NCI-H187 treated with DMSO at 0.1 percent for 48 hours (cell line): Measurements from ENCODE around the gene VHLL.
A peak's percentile ranks its signal among the peaks of the same experiment; 100 is the strongest.

Experiments
- DNase-seq: peaks from one replicate; lab custom pipeline; 2025; lab: John Stamatoyannopoulos, UW

VHLL gene

GRCh38 chr1:156291226-156292061, 7.7 kb downstream of the VHLL start:
- peak; percentile 40 for DNase-seq

DNA sequence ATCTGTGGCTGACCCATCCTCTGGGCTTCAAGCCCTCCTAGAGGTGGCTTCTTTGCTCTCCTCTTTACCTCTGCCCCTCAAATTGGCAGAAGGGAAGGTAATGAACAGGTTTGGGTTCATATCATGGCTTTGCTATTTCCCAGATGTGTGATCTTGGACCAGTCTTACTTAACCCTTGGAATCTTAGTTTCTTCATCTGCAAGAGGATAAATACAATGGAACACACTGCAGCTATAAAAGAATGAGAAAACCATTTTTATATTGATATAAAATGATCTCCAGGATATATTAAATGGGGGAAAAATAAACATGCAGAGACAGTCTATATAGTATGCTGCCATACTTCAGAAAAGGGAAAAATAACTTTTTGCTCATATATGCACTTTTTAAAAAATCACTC, 9.2 kb downstream of the VHLL start:
- DNase-seq = no peak

DNA sequence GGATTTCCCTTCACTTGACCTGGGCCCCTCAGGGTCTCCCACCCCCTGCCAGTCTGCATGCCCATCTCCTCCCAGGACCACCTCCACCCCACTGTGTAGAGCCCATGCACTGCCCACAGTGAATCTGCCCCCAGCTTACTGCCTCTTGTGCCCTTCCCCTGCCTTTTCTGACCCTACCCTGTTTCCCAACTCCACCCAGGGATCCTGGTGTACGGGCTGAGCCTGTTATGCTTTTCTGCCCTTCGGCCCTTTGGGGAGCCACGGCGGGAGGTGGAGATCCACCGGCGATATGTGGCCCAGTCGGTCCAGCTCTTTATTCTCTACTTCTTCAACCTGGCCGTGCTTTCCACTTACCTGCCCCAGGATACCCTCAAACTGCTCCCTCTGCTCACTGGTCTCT, 13.0 kb downstream of the VHLL start:
- no peak for DNase-seq

DNA sequence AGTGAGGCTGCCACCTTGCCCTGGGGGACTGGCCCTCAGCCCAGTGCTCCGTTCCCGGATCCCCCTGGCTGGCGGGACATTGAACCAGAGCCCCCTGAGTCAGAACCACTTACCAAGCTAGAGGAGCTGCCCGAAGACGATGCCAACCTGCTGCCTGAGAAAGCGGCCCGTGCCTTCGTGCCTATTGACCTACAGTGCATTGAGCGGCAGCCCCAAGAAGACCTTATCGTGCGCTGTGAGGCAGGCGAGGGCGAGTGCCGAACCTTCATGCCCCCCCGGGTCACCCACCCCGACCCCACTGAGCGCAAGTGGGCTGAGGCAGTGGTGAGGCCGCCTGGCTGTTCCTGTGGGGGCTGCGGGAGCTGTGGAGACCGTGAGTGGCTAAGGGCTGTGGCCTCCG, 13.7 kb downstream of the VHLL start:
- DNase-seq = no peak

DNA sequence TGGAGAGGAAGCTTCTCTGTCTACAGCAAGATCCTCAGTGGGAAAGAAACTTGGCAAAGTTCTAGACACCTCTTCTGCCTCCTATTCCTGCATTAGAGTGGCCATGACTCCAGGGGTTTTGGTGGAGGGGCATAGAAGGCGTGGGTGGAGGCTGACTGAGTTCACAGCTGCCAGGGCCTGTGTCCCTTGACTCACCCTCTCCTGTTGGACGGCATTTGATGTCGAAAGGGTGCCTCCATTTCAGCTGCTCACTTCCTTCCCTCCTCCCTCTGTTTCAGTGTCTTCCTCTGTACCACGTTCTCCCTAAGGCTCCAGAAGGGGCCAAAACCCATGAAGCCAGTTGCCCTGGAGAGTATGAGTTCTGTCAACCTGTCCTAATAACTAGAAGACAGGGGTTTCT, 14.3 kb downstream of the VHLL start:
- DNase-seq = no peak

DNA sequence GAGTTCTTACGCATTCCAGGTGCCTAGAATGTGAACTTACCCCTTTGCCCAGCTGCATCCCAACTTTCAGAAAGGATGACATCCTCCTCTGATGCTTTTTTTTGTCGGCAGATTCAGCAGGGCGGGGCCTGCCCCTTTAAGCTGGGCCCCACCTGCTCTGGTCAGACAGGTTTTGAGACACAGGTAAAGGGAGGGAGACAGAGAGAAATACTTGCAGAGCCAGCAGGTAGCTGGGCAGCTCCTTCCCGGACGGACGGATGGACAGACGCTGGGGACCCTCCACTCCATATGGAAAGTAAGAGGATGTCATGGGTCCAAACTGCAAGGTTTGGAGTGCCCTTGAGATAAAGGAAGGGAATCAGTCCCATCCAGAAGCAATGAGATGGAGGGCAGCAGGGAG, 15.0 kb downstream of the VHLL start, which contains the start of gene TMEM79:
TMEM79 (plus strand) TSS at position 214 of the 400 bp plus-strand sequence. CDS start 902 bp downstream, outside the sequence.
- no peak for DNase-seq

DNA sequence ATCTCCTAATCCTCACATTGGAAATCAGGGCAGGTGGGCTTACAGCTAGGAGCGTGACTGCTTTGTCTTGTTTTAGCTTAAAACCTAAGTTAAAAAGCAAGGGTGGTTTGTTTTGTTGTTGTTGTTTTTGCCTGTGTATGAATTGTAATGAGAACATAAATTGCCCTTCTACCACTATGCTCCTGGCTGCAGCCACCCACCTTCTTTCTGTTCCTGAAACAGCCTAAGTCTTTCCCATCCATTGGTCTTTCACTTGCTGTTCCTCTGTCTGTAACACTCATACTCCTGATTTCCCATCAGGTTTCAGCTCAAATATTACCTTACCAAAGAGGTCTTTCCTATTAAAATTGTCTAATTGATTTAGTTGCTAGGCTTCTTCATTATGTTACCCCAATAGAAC, 15.6 kb downstream of the VHLL start:
- DNase-seq = no peak

GRCh38 chr1:156282479-156283222, 16.5 kb downstream of the VHLL start, which contains the start of gene SMG5:
TSS of gene SMG5 (minus strand) at chr1:156282825. CDS start at chr1:156282680, 145 bp downstream.
- DNase-seq = peak; percentile 99

DNA sequence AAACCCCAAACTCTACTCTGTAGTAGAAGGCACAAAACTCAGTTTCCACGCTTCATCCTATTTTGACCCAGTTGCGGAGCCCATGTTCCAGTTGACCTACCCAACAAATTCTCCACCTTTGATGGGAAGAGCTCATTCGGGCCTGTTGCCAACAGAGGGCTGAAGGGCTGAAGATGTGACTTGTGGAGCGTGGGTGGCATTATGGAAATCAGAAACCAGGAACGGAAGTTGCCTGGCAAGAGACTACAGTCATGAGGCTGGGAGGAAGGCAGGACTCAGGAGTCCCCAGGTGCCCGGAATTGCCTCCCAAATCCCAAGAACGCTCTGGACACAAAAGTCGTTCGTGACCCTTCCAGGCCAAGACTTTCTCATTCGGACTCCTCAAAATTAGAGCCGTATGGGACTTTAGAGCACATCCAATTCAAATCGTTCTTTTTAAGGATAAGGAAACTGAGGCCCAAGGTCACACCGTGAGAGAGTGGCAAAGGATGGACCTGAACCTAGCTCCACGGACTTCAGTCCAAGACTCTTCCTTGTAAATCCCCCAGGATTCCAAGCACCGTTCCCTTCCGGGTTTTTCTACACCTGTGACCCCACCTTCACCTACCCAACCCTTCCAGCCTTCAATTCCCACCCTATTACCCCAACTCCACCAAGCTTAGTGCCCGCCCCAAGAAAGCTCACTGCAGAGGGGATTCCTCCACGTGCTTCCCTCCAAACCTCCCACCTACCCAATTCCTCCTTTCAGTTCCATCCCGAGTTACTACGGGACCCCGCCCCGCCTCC, 17.2 kb downstream of the VHLL start:
- peak; percentile 17 for DNase-seq

- no peak for DNase-seq
Measured at GRCh38 chr1:156281281-156281680, 17.8 kb downstream of the VHLL start.

GRCh38 chr1:156279837-156280236, 19.3 kb downstream of the VHLL start:
- DNase-seq = no peak

GRCh38 chr1:156276966-156277381, 22.1 kb downstream of the VHLL start:
- DNase-seq = no peak

GRCh38 chr1:156276532-156276931, 22.6 kb downstream of the VHLL start:
- no peak for DNase-seq

- DNase-seq = no peak
Measured at GRCh38 chr1:156270314-156270713, 28.8 kb downstream of the VHLL start.

DNA sequence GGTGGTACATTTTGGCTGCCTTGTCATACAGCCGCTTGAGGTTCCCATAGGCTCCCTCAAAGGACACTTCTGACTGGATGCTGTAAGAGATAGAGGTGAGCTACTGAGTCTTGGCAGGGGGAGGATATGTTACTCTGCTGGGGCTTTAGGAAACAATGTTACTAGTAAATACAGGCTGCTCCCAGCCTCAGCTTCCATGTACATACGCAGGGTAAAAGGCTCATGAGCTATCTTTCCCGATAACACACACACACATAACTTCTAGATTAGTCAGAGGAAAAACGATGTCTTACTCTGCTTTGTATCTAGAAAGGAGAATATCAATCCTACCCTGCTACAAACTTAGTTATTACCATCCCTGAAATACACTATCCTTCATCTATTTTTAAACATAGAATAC, 30.8 kb downstream of the VHLL start:
- DNase-seq = no peak

DNA sequence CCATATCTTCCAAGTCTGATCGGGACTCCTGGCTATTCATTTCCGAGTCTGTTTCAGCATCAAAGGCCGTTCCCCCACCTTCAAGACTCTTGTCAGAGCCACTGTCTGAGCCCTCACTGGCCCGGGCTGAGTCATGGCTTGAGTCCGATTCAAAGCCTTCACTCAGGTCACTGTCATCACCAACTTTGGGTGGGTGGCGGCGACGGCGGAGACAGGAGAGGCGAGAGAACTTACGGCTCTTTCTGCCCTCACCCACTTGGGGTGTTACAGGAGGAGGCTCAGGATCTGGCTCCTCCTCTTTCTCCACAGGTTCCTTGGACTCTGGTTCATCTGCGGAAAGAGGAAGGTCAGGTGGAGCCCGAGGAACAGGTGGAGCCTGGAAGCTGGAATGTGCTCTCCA, 33.1 kb downstream of the VHLL start:
- no peak for DNase-seq

DNA sequence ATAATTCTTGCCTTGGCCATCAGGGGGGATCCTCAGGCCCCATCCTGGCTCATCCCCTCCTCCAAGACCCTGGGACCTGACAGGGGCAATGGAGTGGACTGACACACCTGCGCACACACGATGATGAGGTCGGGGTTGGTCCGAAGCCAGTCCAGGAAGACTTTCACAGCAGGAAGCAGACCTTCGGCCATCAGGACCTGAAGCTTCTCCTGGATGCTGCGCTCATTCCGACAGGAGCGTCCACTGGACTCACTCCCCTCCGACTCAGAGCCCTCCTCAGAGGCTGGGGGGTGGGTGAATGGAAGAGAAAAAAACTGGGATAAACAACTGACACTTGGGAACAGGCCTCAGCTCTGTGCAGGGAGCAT, 35.8 kb downstream of the VHLL start:
- DNase-seq = no peak

- DNase-seq = no peak
Measured at GRCh38 chr1:156262461-156263287, 36.4 kb downstream of the VHLL start.

GRCh38 chr1:156260896-156261295, 38.2 kb downstream of the VHLL start:
- no peak for DNase-seq

DNA sequence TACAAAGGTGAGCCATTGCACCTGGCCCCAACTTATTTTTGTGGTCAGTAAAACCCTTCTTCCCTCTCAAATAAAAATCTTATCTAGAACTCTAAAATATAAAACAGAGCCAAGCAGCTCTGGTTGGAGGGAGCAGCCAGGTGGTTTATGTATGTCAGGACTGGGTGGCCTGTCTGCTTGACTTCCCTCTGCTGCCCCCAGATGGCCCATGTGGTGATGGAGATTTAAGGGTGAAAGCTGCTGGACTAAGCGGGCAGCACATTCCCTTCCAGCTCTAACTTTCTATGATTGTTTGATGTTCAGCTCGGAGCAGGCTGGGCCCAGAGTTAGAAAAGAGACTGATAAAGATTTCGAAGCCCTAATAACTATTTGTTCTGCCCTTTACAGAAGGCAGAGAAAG, 39.3 kb downstream of the VHLL start:
- DNase-seq = no peak

GRCh38 chr1:156258859-156259258, 40.2 kb downstream of the VHLL start:
- no peak for DNase-seq

GRCh38 chr1:156257711-156258110, 41.4 kb downstream of the VHLL start:
- no peak for DNase-seq
